IPS-20b (cell line): ENCODE measurements around the gene PAK1IP1.

Experiments
- H3K27ac ChIP-seq: one replicate; pipeline ENCODE4 v1.5.1; 2013; ENCODE audit warnings: low read length
- H3K27me3 ChIP-seq: 2 replicates; pipeline ENCODE4 v1.6.1; 2013; ENCODE audit warnings: mild to moderate bottlenecking, low read length, inconsistent platforms; ENCODE audit not compliant: insufficient read depth
- H3K36me3 ChIP-seq: 2 replicates; pipeline ENCODE4 v1.6.1; 2013; ENCODE audit warnings: low read depth, mild to moderate bottlenecking, inconsistent platforms, low read length, moderate library complexity; ENCODE audit not compliant: insufficient read depth
- H3K4me1 ChIP-seq: 2 replicates; pipeline ENCODE4 v1.6.1; 2013; ENCODE audit warnings: mild to moderate bottlenecking, control low read depth, inconsistent platforms, low read length, moderate library complexity; ENCODE audit not compliant: insufficient read depth
- H3K4me3 ChIP-seq: 2 replicates; pipeline ENCODE4 v1.5.1; 2013; ENCODE audit warnings: mild to moderate bottlenecking, low read length, inconsistent platforms
- H3K9ac ChIP-seq: 2 replicates; pipeline ENCODE4 v1.6.1; 2013; ENCODE audit warnings: low read depth, mild to moderate bottlenecking, inconsistent platforms, low read length, moderate library complexity
- H3K9me3 ChIP-seq: 2 replicates; pipeline ENCODE4 v1.6.1; 2013; ENCODE audit warnings: mild to moderate bottlenecking, low read depth, low read length, inconsistent platforms; ENCODE audit not compliant: insufficient read depth

Gene PAK1IP1

DNA sequence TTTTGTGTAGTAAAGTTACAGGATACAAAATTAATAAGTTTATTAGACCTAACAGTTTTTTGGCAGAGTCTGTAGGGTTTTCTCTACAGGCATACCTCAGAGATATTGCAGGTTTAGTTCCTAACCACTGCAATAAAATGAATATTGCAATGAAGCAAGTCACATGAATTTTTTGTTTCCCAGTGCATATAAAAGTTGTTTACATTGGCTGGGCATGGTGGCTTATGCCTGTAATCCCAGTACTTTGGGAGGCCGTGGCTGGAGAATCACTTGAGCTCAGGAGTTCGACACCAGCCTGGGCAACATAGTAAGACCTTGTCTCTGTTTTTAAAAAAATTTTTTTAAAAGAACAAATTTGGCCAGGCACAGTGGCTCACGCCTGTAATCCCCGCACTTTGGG lies 16.3 kb upstream of the PAK1IP1 start:
- H3K9ac ChIP-seq: no peak overlapping the region; the same call in 1 of the 2 replicates

DNA sequence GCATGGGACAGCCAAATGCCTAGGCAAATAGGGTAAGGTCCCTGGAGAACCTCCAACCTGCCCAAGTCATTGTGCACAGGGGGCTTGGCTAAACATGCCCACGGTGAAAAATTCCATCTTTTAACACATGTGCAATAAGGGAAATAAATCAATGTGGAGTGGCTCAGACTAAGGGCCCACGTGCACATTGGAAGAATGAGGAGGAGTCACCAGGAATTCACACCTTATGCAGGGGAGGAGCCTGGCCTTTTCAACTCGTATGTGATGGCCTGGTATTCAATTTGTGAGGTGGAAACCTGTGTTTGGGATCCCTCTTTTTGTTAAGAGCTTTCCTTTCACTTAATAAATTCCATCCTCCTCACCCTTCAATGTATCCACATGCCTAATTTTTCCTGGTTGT lies 13.0 kb upstream of the PAK1IP1 start:
- H3K9me3 ChIP-seq: no peaks in the 10 kb centered on the region
- H3K27ac ChIP-seq: no peak overlapping the region
- H3K9ac ChIP-seq: no peak overlapping the region
- no peak overlapping the region; the same call in 1 of the 2 replicates for H3K4me3 ChIP-seq
- H3K27me3 ChIP-seq: no peaks in the 10 kb centered on the region
- H3K36me3 ChIP-seq: no peaks in the 10 kb centered on the region
- no peaks in the 10 kb centered on the region for H3K4me1 ChIP-seq

More for the DNA sequence above, 16.3 kb upstream of the PAK1IP1 start:
- H3K4me1 ChIP-seq: no peaks in the 10 kb centered on the region
- H3K36me3 ChIP-seq: no peaks in the 10 kb centered on the region
- H3K27ac ChIP-seq: no peak overlapping the region
- no peak overlapping the region for H3K4me3 ChIP-seq
- no peaks in the 10 kb centered on the region for H3K27me3 ChIP-seq
- no peaks in the 10 kb centered on the region for H3K9me3 ChIP-seq

DNA sequence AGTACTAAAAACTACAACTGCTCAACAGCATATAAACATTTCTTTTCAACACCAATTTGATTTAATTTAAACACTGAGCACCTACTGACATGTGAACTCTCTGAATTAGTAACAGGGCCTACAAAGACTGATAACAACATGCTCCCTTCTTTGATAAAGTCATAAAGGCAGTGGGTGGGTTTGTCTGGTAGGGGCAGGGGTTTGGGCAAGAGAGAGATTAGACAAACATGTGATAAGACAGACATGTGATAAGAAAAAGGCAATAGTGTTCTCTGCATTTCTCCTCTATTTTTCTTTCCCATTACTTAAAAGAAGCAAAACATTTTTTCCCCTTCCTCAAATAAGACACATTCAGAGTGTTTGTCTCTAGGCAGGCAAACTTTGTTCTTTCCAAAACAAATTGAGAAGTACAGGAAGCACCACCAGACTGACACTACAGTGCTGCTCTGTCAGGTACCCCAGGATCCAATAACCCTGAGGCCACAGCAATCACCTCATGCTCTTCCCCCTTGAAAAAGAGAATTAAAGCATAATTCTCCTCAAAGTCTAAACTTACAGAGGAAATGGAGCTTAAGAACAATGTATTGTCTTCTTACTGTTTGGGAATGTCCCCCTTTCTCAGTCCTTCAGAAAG lies 12.3 kb upstream of the PAK1IP1 start:
- Histone ChIP-seq H3K9ac (no peak overlapping the region), H3K27me3 (no peaks in the 10 kb centered on the region), H3K36me3 (no peaks in the 10 kb centered on the region), H3K4me1 (no peaks in the 10 kb centered on the region), H3K9me3 (no peaks in the 10 kb centered on the region), H3K4me3 (no peak overlapping the region), H3K27ac (no peak overlapping the region)

DNA sequence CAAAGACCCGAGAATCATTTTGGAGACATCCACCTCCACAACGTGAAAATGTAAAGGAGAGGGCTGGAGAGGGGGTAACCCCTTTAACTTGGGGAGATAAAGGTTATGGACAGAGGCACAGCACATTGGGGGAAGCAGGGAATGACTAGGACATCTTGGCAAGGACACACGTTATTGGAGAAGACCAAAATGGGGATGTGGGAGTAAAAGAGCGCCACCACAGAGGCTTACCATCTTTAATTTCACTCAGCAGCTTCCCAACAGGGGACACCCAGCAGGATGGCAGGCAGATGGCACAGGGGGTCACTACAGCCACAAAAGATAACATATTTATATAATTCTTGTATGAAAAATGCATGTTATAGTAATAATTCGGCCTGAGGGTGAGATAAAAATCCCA lies 10.2 kb upstream of the PAK1IP1 start:
- Histone ChIP-seq H3K9me3 (no peaks in the 10 kb centered on the region), H3K4me1 (no peaks in the 10 kb centered on the region), H3K4me3 (no peak overlapping the region), H3K27me3 (no peaks in the 10 kb centered on the region), H3K9ac (no peak overlapping the region), H3K27ac (no peak overlapping the region), H3K36me3 (no peaks in the 10 kb centered on the region)

DNA sequence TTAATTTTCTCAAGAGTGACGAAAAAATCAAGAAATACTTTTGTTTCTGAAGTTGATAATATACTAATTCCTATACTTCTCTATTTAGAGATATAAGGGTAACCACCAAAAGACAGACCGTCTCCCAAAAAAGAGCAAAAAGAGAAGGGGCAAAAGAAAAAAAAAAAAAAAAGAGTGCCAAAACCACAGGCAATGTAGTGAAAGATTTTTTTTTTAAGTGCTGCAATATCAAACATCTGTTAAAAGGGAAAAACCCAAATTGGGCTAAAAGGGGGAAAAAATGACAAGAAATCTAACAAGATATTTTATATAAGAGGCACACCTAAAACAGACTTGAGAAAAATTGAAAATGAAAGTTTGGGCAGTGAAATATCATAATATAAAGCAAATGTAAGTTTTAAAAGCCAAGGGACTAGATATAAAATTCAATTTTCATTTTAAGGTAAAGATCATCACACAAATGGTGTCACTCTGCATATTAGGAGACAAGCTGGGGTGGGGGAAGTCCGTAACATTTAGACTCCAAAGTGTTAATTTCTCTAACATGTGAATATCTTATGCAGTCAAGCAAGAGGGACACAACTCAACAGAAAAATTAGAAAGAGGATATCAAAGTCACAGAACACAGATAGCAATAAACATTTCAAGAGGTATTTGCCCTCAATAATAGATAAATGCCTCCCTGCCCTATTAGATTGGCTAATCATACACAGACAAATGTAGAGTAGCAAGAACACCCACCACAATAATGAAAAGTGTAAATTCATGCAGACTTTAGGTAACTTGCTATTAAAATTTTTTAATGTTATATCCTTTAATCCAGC lies 9.5 kb upstream of the PAK1IP1 start:
- H3K9ac ChIP-seq: no peak overlapping the region
- H3K27ac ChIP-seq: no peak overlapping the region
- H3K9me3 ChIP-seq: no peaks in the 10 kb centered on the region
- H3K4me3 ChIP-seq: no peak overlapping the region
- no peaks in the 10 kb centered on the region for H3K27me3 ChIP-seq
- no peaks in the 10 kb centered on the region for H3K4me1 ChIP-seq
- H3K36me3 ChIP-seq: no peaks in the 10 kb centered on the region

DNA sequence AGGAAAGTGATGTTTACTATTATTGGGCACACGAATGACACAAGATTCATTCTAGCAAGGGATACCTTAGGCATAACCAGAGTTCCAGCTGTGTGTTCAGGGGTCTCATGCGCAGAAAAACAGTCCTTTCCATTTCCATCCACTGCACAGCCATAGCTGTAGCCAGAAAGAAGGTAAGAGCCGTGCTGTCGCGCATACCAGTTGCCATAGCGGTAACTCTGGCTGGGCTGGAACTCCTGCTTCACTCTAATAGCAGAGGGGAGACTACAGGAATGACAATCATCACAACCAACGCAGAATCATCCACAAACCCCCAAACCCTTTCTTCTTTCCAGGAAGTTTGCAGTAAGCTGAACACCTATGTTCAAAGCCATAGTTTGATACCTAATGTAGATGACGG lies 7.9 kb upstream of the PAK1IP1 start:
- no peak overlapping the region for H3K27ac ChIP-seq
- no peak overlapping the region for H3K4me3 ChIP-seq

DNA sequence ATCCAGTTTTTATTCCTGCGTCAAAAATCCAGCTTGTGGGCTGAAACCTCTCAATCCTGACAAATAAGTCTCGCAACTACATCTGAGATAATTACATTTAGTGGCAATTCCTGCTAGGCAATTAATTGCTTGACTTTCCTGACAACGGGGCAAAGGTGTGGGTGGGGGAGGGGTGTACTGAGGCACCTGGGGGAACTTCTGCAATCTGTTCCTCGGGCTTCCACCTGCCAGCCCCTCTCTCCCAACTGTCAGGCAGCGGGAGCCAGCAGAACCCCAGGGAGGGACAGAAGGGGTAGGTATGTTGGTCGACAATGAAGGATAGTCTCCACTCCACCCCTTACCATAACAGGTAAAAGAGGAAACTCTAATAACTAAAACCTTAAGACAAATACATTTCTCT lies 7.2 kb upstream of the PAK1IP1 start:
- Histone ChIP-seq H3K36me3 (no peaks in the 10 kb centered on the region), H3K4me1 (no peaks in the 10 kb centered on the region), H3K9me3 (no peaks in the 10 kb centered on the region), H3K27me3 (no peaks in the 10 kb centered on the region), H3K9ac (no peak overlapping the region), H3K27ac (no peak overlapping the region), H3K4me3 (no peak overlapping the region)

More for the DNA sequence above, 7.9 kb upstream of the PAK1IP1 start:
- H3K36me3 ChIP-seq: no peaks in the 10 kb centered on the region
- H3K27me3 ChIP-seq: no peaks in the 10 kb centered on the region
- no peaks in the 10 kb centered on the region for H3K9me3 ChIP-seq
- H3K9ac ChIP-seq: no peak overlapping the region
- H3K4me1 ChIP-seq: no peaks in the 10 kb centered on the region

DNA sequence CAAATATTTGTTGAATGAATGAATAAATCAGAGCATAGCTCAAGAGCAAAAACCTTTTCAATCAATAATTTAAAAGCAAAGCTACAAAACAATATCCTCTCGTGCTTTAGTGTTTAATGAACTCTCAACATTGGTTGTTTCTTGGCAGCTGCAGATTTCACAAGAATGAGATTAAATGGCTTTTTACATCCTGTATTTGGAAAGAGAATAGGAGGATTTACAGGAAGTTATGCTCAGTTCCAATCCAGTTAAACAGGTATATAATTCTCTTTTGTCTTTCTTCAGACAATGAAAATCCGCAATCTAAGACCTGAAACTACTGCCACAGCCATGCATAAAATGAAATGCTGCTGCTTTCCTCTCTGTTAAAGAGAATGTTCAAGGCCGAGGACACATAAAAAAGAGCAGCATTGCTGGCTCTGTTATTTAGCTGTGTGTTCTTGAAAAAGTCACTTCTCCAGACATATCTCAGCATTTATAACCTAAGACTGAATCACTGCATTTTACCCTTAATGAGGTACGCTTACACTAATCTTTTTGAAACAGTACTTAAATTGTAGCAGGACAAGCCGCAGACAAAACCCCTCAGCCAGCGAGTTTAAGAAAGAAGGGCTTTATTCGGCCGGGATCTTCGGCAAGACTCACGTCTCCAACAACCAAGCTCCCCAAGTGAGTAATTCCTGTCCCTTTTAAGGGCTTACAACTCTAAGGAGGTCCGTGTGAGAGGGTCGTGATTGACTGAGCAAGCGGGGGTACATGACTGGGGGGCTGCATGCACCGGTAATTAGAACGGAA lies 3.9 kb upstream of the PAK1IP1 start:
- Histone ChIP-seq H3K4me1 (no peaks in the 10 kb centered on the region), H3K27ac (no peak overlapping the region), H3K9ac (no peak overlapping the region), H3K27me3 (no peaks in the 10 kb centered on the region), H3K36me3 (no peaks in the 10 kb centered on the region), H3K4me3 (no peak overlapping the region), H3K9me3 (no peaks in the 10 kb centered on the region)

DNA sequence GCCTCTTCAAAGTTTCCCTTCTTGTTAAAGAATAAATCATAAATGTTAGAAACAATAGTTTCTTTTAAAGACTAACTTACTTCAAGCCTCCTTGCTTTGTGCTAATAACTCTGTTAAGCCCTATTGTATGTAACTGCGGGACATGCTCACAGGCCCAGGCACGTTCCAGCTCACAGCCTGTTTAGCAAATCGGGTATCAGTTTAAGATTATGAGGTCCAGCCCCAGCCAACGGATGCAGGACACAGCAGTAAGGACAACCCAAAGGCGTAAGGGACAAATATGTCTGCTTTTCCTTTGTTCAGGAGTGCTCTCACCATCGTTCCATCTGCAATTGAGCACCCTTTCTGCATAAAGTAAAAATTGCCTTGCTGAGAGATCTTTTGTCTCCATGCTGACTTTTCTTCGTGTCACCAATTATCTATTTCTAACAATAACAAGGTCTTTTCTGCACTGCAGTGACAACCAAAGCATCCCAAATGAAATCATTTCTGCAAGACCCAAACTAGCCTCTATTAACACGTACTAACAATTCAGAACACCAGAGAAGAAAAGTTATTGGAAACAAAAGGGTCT lies 1.7 kb upstream of the PAK1IP1 start:
- Histone ChIP-seq H3K4me1 (no peaks in the 10 kb centered on the region), H3K4me3 (peak overlapping the region; percentile 87), H3K27ac (no peak overlapping the region), H3K27me3 (no peaks in the 10 kb centered on the region), H3K36me3 (peaks cover 12% of the 10 kb centered on the region), H3K9me3 (no peaks in the 10 kb centered on the region), H3K9ac (peak overlapping the region; percentile 90; the same call in 1 of the 2 replicates)

DNA sequence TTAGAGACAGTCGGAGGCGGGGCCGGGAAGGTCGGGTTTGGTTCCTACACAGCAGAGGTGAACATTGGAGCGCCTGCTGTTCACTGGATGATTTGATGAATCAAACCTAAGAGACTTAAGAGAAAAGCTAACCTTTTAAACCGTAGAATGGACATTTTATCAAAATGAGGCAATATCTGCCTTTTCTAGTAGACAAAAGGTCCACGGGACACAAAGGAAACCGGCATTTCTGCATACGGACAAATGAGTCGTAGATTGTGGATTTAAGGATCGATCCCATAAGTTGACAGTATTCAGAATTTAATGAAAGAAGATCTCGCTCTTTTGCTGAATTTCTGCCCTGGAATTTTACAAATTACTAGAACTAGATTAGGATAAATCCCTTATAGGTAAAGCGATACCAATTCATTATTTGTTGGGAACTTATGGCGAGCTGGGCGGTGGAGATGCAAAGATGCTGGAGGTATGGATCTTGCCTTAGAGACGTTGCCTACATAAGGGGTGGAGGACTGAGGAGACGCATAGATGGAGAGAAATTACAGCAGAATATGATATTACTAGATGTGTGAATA lies 400 bp downstream of the PAK1IP1 start:
- peaks cover 32% of the 10 kb centered on the region for H3K36me3 ChIP-seq
- no peaks in the 10 kb centered on the region for H3K4me1 ChIP-seq
- peak overlapping the region; percentile 87 for H3K4me3 ChIP-seq
- H3K27me3 ChIP-seq: no peaks in the 10 kb centered on the region
- peak overlapping the region; percentile 99 for H3K27ac ChIP-seq
- H3K9me3 ChIP-seq: no peaks in the 10 kb centered on the region
- H3K9ac ChIP-seq: peak overlapping the region; percentile 90

DNA sequence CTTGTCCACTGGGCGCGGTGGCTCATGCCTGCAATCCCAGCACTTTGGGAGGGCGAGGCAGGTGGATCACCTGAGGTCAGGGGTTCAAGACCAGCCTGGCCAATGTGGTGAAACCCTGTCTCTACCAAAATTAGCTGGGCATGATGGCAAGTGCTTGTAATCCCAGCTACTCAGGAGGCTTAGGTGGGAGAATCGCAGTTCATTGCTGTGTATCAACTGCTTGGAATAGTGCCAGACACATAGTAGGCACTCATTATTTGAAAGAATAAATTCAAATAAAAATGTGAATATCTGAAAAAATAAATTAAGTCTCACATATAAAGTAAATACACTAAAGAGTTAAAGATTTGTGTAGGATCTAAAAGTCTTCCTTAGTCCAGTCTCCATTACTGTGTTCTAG lies 1.9 kb downstream of the PAK1IP1 start:
- H3K36me3 ChIP-seq: peaks cover 47% of the 10 kb centered on the region
- H3K9me3 ChIP-seq: no peaks in the 10 kb centered on the region
- H3K27me3 ChIP-seq: no peaks in the 10 kb centered on the region
- peak overlapping the region; percentile 90; the same call in 1 of the 2 replicates for H3K9ac ChIP-seq
- H3K27ac ChIP-seq: no peak overlapping the region
- H3K4me1 ChIP-seq: no peaks in the 10 kb centered on the region
- peak overlapping the region; percentile 87; the same call in 1 of the 2 replicates for H3K4me3 ChIP-seq
